Measurements from ENCODE around the gene GLUL.
"Not testable (repeated sequence)": the region's sequence is repeated elsewhere in the genome, so short reads cannot be mapped to it uniquely, and the experiment has no call there.

Gene GLUL

GRCh38 chr1:182338806-182339370 is 52.7 kb downstream of the GLUL start:
- DNase-seq (ENCODE audit: extremely low read depth, low read depth) = no peak
- no peak for TF ChIP-seq CTCF (IDR thresholded peaks at IDR 0.05; ENCODE audit: low read depth, low read length)

GRCh38 chr1:182337736-182338571 is 53.6 kb downstream of the GLUL start:
- no peak for TF ChIP-seq CTCF (IDR thresholded peaks at IDR 0.05; ENCODE audit: low read depth, low read length)
- DNase-seq (ENCODE audit: extremely low read depth, low read depth) = peak; percentile 28

GRCh38 chr1:182335771-182336566 is 55.6 kb downstream of the GLUL start:
- DNase-seq (ENCODE audit: extremely low read depth, low read depth) = no peak

GRCh38 chr1:182333071-182333571 is 58.5 kb downstream of the GLUL start:
- DNase-seq (ENCODE audit: extremely low read depth, low read depth) = not testable (repeated sequence)

More at GRCh38 chr1:182335771-182336566, 55.6 kb downstream of the GLUL start:
- no peak for TF ChIP-seq CTCF (IDR thresholded peaks at IDR 0.05; ENCODE audit: low read depth, low read length)

GRCh38 chr1:182332261-182333060 is 59.1 kb downstream of the GLUL start:
- no peak for TF ChIP-seq CTCF (IDR thresholded peaks at IDR 0.05; ENCODE audit: low read depth, low read length)
- no peak for DNase-seq (ENCODE audit: extremely low read depth, low read depth)
